Pancreas (tissue), 10 donors: ENCODE results near the gene NOS1. TPM values are rescaled to one million over a fixed set of nuclear protein-coding genes. Genes with fewer than 3 reads are reported as not detected.

ENCODE experiments used
- ATAC-seq, 4 donors: fragments of 200-7000 bp; cut with Tn5 transposase; one replicate each; pipeline versions ENCODE4 v1.8.0 to v1.9.1; 2020; ENCODE audit warnings: mild to moderate bottlenecking in 4 of 4, moderate library complexity in 4 of 4
- DNase-seq, 6 donors: peaks; one replicate each; pipeline ENCODE4 v3.0.0-alpha.2; 2020
- FAIRE-seq: peaks from 2 replicates; lab custom pipeline; 2012; peaks lifted over from hg19 to GRCh38; lab: Jason Lieb, UNC
- H3K27ac ChIP-seq, 4 donors: fragments of 200-600 bp; sonication (generic); 1 replicate in 3 of 4; 2 replicates in 1 of 4; pipeline versions ENCODE4 v1.5.0 to v1.8.0; 2020
- H3K27me3 ChIP-seq, 4 donors: fragments of 200-600 bp; one replicate each; pipeline ENCODE4 v1.8.0; 2021
- H3K36me3 ChIP-seq, 3 donors: fragments of 200-600 bp; sonication (generic) in 1 of 3; one replicate each; pipeline versions ENCODE4 v1.5.0 to v1.8.0; 2020 to 2021
- H3K4me1 ChIP-seq, 3 donors: fragments of 200-600 bp; one replicate each; pipeline ENCODE4 v1.8.0; 2021
- H3K4me3 ChIP-seq, 4 donors: fragments of 200-600 bp; sonication (generic) in 2 of 4; one replicate each; pipeline versions ENCODE4 v1.5.0 to v1.8.0; 2020 to 2021
- H3K9me3 ChIP-seq, 4 donors: fragments of 200-600 bp; one replicate each; pipeline ENCODE4 v1.8.0; 2021
- CTCF ChIP-seq, 4 donors: fragments of 200-600 bp; sonication (generic) in 3 of 4; IDR thresholded peaks; one replicate each; pipeline versions ENCODE4 v1.5.0 to v1.8.0; 2021; ENCODE audit warnings: antibody characterized with exemption in 4 of 4
- WGBS, 2 donors: extraction: QIAGEN DNeasy Blood & Tissue Kit; methylation state at CpG; one replicate each; pipeline ENCODE4 v1.1.7; 2013; 5-methylcytosine and 5-hydroxymethylcytosine counted together
- intact Hi-C, 3 donors: fragments of 100-400 bp; cut with DNase I; formaldehyde crosslinking; loops; one replicate each; pipeline versions ENCODE4 v1.11.1 to v1.14.2; 2022
- polyA plus RNA-seq, 2 donors: library from polyadenylated mRNA; stranded (reverse); fragments of 200-250 nt; gene quantifications; one replicate each; pipeline ENCODE4 v1.2.3, GENCODE V29; 2013
- total RNA-seq, 6 donors: library from RNA; stranded (reverse); fragmentation: NEBNext Ultra II Directional in 4 of 6; extraction: Animal tissue kit (Norgen Biotek cat#: 25700) in 4 of 6; gene quantifications; one replicate each; pipeline versions ENCODE4 v1.2.1 to v1.2.4, GENCODE V29; 2021 to 2023
- donor health status: healthy with polysubstance abuse.
- donor health status: DM: no; HTN: no; CAD: no; lungs with moderate emphysema.
- donor health status: DM: no; HTN: no; CAD: no.
- donor health status: control.
- donor health status: control.
- donor health status: Bipolar disorder and iron deficiency.
- donor health status: DM: yes; HTN: yes; CAD: no.
- donor health status: DM: no; HTN: no; CAD: no.
- donor health status: DM: no; HTN: no; CAD: no.
- donor health status: DM: yes; HTN: yes; CAD: no.

The NOS1 gene
- total and polyA plus RNA-seq, 8 donors, result 0.14 to 2.0 (median 0.91) TPM

- Histone ChIP-seq H3K27ac (no peak overlapping the region), H3K36me3 (no peaks in the 10 kb centered on the region), H3K27me3 (no peaks in the 10 kb centered on the region), H3K4me1 (no peaks in the 10 kb centered on the region), H3K4me3 (no peak overlapping the region), H3K9me3 (no peaks in the 10 kb centered on the region)
- intact Hi-C loops, result loop anchor here (10.0 kb wide), 1 partner anchor 631 kb away; no protein-coding TSS in a partner anchor
- TF ChIP-seq CTCF (IDR thresholded peaks at IDR 0.05), result no peak
- FAIRE-seq (no peak), DNase-seq (no peak), ATAC-seq (peak in 1 of 4 donors; percentile 26)
- WGBS, 2 donors, result 29 to 34% methylated on average over 2 of the region's 2 CpGs
These were observed 148.1 kb downstream of the NOS1 start for GRCh38 chr12:117213295-117213808.

GRCh38 chr12:117212563-117213190 is 148.7 kb downstream of the NOS1 start:
- Histone ChIP-seq H3K27ac (no peak overlapping the region), H3K4me3 (no peak overlapping the region), H3K36me3 (no peaks in the 10 kb centered on the region), H3K4me1 (no peaks in the 10 kb centered on the region), H3K9me3 (no peaks in the 10 kb centered on the region), H3K27me3 (no peaks in the 10 kb centered on the region)
- peak; percentile 74 to 95 (median 93) for ATAC-seq
- peak; percentile 80 to 88 (median 83) for TF ChIP-seq CTCF (IDR thresholded peaks at IDR 0.05)
- FAIRE-seq, result peak; percentile 43
- intact Hi-C loops, result loop anchor here (10.0 kb wide), 1 partner anchor 632 kb away; no protein-coding TSS in a partner anchor
- DNase-seq, result peak in 5 of 6 donors; percentile 45 to 80 (median 66)
- 19 to 24% methylated on average over 7 of the region's 7 CpGs for WGBS, 2 donors

- no peak for FAIRE-seq
These were observed 151.0 kb downstream of the NOS1 start for GRCh38 chr12:117210266-117210918.

GRCh38 chr12:117209626-117210025 is 151.8 kb downstream of the NOS1 start:
- no peaks in the 10 kb centered on the region for H3K4me1 ChIP-seq
- no peak for TF ChIP-seq CTCF (IDR thresholded peaks at IDR 0.05)
- 83% methylated on average over 3 of the region's 3 CpGs for WGBS, 2 donors
- no peak for ATAC-seq
- no peak overlapping the region for H3K27ac ChIP-seq
- H3K27me3 ChIP-seq, result no peaks in the 10 kb centered on the region
- no peak for FAIRE-seq
- intact Hi-C loops, result loop anchor here (10.0 kb wide), 1 partner anchor 635 kb away; no protein-coding TSS in a partner anchor
- no peak for DNase-seq
- H3K4me3 ChIP-seq, result no peak overlapping the region
- H3K9me3 ChIP-seq, result no peaks in the 10 kb centered on the region
- H3K36me3 ChIP-seq, result no peaks in the 10 kb centered on the region

More at GRCh38 chr12:117210266-117210918, 151.0 kb downstream of the NOS1 start:
- H3K27ac ChIP-seq, result no peak overlapping the region
- no peak for ATAC-seq
- H3K9me3 ChIP-seq, result no peaks in the 10 kb centered on the region
- intact Hi-C loops, result loop anchor here (10.0 kb wide), 1 partner anchor 634 kb away; no protein-coding TSS in a partner anchor
- DNase-seq, result no peak
- H3K4me1 ChIP-seq, result no peaks in the 10 kb centered on the region
- no peak overlapping the region for H3K4me3 ChIP-seq
- H3K36me3 ChIP-seq, result no peaks in the 10 kb centered on the region
- 92 to 94% methylated on average over 6 of the region's 6 CpGs for WGBS, 2 donors
- TF ChIP-seq CTCF (IDR thresholded peaks at IDR 0.05), result no peak
- no peaks in the 10 kb centered on the region for H3K27me3 ChIP-seq
